OCI-LY7 (cell line): Measurements from ENCODE around the gene UBA6. TPM values are rescaled to one million over a fixed set of nuclear protein-coding genes. Genes with fewer than 3 reads are reported as not detected.

Experiments
- small RNA-seq: library from RNA; depleted of rRNA; stranded (forward); fragments of <200 nt; gene quantifications from one replicate; pipeline ENCODE3, GENCODE V24; 2014
- total RNA-seq, 2 experiments: library from RNA; depleted of rRNA in 1 of 2; stranded (reverse); fragments of >200 nt in 1 of 2; shearing (Covaris generic) in 1 of 2; gene quantifications; 2 replicates each; pipeline ENCODE4 v1.2.3, GENCODE V29; 2014 to 2022

Gene UBA6
- total RNA-seq, 2 experiments from 2014 or later = 40.6 to 92.4 TPM

Small RNA genes lying within 50 kb of the gene (small RNA-seq; reads per million reads assigned to genes)
- not detected for gene AC096720.1
- not detected for gene RF00091

Other genes starting within 250 kb of the UBA6 start
- gene CENPC, start 155.7 kb downstream of the UBA6 start, total RNA-seq (2014; rRNA removed; shearing (Covaris generic)) = 46.2 and 47.4 TPM in 2 replicates
- gene CENPC, start 155.7 kb downstream of the UBA6 start, total RNA-seq (2022) = 55.4 and 64.0 TPM in 2 replicates
- 88.4 and 91.1 TPM in 2 replicates for gene STAP1, start 142.4 kb downstream of the UBA6 start, total RNA-seq (2014; rRNA removed; shearing (Covaris generic))
- 111 and 120 TPM in 2 replicates for gene STAP1, start 142.4 kb downstream of the UBA6 start, total RNA-seq (2022)
- not detected in 2 replicates for gene GNRHR, start 53.2 kb upstream of the UBA6 start, total RNA-seq (2014; rRNA removed; shearing (Covaris generic))
- not detected in 2 replicates for gene GNRHR, start 53.2 kb upstream of the UBA6 start, total RNA-seq (2022)
- gene TMPRSS11D, start 182.8 kb upstream of the UBA6 start, total RNA-seq (2014; rRNA removed; shearing (Covaris generic)) = not detected in 2 replicates
- not detected in 2 replicates for gene TMPRSS11D, start 182.8 kb upstream of the UBA6 start, total RNA-seq (2022)